ENCODE data around the gene TP53I11. TPM values are rescaled to one million over a fixed set of nuclear protein-coding genes. Genes with fewer than 3 reads are reported as not detected.

Gene TP53I11
- total RNA-seq, 4 donors from 2014 or later, result 19.8 to 110 (median 40.8) TPM

DNA sequence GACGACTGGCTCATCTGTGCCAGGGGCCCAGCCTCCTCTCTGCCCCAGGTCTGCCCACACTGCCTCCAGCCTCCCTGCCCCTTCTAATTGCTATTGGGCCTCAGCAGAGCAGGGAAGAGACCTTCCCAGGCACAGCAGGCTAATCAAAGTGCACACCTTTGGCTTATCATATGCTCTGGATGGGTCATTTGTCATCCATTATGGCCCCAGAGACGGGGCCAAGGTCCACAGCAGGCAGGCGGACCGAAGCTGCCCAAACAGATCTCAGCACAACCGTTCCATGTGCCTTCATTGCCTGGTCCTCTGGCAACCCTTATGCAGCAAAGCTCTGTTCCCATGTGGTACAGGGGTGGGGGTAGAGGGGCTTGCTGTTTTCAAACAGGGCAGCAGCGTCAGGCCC, 66.6 kb downstream of the TP53I11 start:
- Histone ChIP-seq H3K9me3 (no peaks in the 10 kb centered on the region), H3K4me1 (peaks cover 3 to 38% (median 22%) of the 10 kb centered on the region in 3 donors), H3K27ac (peak overlapping the region in 1 of 4 donors; percentile 1), H3K27me3 (no peaks in the 10 kb centered on the region), H3K4me3 (no peak overlapping the region), H3K36me3 (no peaks in the 10 kb centered on the region)
- WGBS, 2 donors (ENCODE audit: low coverage in 1 of 2), result 79 to 86% methylated on average over 1 to 3 of the region's 6 CpGs
- no peak for ATAC-seq
- TF ChIP-seq POLR2AphosphoS5 (IDR thresholded peaks at IDR 0.05), result no peak
- TF ChIP-seq POLR2A (IDR thresholded peaks at IDR 0.05), result no peak
- TF ChIP-seq EP300 (IDR thresholded peaks at IDR 0.05), result no peak
- TF ChIP-seq, protein P1, sequence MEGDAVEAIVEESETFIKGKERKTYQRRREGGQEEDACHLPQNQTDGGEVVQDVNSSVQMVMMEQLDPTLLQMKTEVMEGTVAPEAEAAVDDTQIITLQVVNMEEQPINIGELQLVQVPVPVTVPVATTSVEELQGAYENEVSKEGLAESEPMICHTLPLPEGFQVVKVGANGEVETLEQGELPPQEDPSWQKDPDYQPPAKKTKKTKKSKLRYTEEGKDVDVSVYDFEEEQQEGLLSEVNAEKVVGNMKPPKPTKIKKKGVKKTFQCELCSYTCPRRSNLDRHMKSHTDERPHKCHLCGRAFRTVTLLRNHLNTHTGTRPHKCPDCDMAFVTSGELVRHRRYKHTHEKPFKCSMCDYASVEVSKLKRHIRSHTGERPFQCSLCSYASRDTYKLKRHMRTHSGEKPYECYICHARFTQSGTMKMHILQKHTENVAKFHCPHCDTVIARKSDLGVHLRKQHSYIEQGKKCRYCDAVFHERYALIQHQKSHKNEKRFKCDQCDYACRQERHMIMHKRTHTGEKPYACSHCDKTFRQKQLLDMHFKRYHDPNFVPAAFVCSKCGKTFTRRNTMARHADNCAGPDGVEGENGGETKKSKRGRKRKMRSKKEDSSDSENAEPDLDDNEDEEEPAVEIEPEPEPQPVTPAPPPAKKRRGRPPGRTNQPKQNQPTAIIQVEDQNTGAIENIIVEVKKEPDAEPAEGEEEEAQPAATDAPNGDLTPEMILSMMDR (IDR thresholded peaks at IDR 0.05), result no peak

DNA sequence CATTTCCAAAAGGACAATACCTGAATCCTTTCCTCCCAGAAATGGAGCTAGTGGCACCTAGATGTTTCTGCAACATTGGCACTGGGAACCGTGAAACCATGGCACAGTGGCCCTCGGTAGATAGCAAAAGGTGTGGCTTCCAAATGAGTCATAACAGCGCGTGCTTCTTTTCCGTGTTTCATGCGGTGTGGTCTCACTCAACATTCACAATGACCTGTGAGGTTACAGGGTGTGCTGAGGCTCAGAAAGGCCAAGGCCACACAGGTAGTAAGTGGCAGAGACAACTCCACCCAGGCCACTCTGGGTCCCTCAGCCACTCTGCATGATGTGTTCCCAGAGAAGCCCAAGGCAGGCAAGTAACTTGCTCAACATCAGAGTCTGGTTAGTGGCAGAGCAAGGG, 67.4 kb downstream of the TP53I11 start:
- Histone ChIP-seq H3K27me3 (no peaks in the 10 kb centered on the region), H3K36me3 (no peaks in the 10 kb centered on the region), H3K27ac (no peak overlapping the region), H3K4me1 (peaks cover 3 to 39% (median 22%) of the 10 kb centered on the region in 3 donors), H3K4me3 (no peak overlapping the region), H3K9me3 (no peaks in the 10 kb centered on the region)
- 59 to 79% methylated on average over 4 to 5 of the region's 6 CpGs for WGBS, 2 donors (ENCODE audit: low coverage in 1 of 2)
- TF ChIP-seq, protein P1 (IDR thresholded peaks at IDR 0.05), result no peak
- TF ChIP-seq POLR2A (IDR thresholded peaks at IDR 0.05), result no peak
- no peak for TF ChIP-seq POLR2AphosphoS5 (IDR thresholded peaks at IDR 0.05)
- no peak for TF ChIP-seq EP300 (IDR thresholded peaks at IDR 0.05)
- no peak for ATAC-seq

Other genes starting within 250 kb of the TP53I11 start
- 10 to 100 TPM; 31.1 to 74.6 (median 34.7) TPM for gene TSPAN18, start 223.9 kb downstream of the TP53I11 start, total RNA-seq
- gene PRDM11, start 195.8 kb upstream of the TP53I11 start, total RNA-seq, result 10 to 100 TPM; 26.4 to 57.2 (median 29.6) TPM

All from gastroesophageal sphincter (tissue), 4 donors.